HFF-Myc (cell line): ENCODE measurements around the gene CTTNBP2.

Experiments
- DNase-seq: peaks from one replicate; pipeline ENCODE4 v3.0.0-alpha.2; 2011; ENCODE audit warnings: low read depth; ENCODE audit errors: extremely low read depth
- H3K4me3 ChIP-seq: replicated peaks from 2 replicates; pipeline ENCODE4 v1.5.1; 2011; ENCODE audit warnings: low read depth, mild to moderate bottlenecking, control low read depth, low read length
- CTCF ChIP-seq: IDR thresholded peaks from 2 replicates; pipeline ENCODE4 v1.5.1; 2012; ENCODE audit warnings: mild to moderate bottlenecking, low read depth, low read length, control low read depth; ENCODE audit errors: missing control alignments

The CTTNBP2 gene

GRCh38 chr7:117673367-117673766 lies 199.9 kb downstream of the CTTNBP2 start:
- no peak for TF ChIP-seq CTCF
- DNase-seq, result no peak

GRCh38 chr7:117672453-117672852 lies 200.8 kb downstream of the CTTNBP2 start:
- DNase-seq, result no peak
- TF ChIP-seq CTCF, result no peak
- H3K4me3 ChIP-seq, result no peak overlapping the region

More at GRCh38 chr7:117673367-117673766, 199.9 kb downstream of the CTTNBP2 start:
- H3K4me3 ChIP-seq, result no peak overlapping the region

- no peak overlapping the region for H3K4me3 ChIP-seq
- TF ChIP-seq CTCF, result no peak
- DNase-seq, result no peak
These were observed 203.4 kb downstream of the CTTNBP2 start for GRCh38 chr7:117669818-117670217.

- no peak for DNase-seq
- TF ChIP-seq CTCF, result no peak
- H3K4me3 ChIP-seq, result no peak overlapping the region
These were observed 205.8 kb downstream of the CTTNBP2 start for GRCh38 chr7:117667456-117667855.

GRCh38 chr7:117666689-117667088 lies 206.6 kb downstream of the CTTNBP2 start:
- no peak overlapping the region for H3K4me3 ChIP-seq
- no peak for DNase-seq
- no peak for TF ChIP-seq CTCF

- no peak overlapping the region for H3K4me3 ChIP-seq
- TF ChIP-seq CTCF, result no peak
- DNase-seq, result no peak
These were observed 207.2 kb downstream of the CTTNBP2 start for GRCh38 chr7:117666031-117666430.

GRCh38 chr7:117665368-117665767 lies 207.9 kb downstream of the CTTNBP2 start:
- DNase-seq, result no peak
- TF ChIP-seq CTCF, result no peak
- no peak overlapping the region for H3K4me3 ChIP-seq
